ENCODE measurements around the gene TPST2. TPM values are rescaled to one million over a fixed set of nuclear protein-coding genes. Genes with fewer than 3 reads are reported as not detected.

TPST2 gene
- total and polyA plus RNA-seq, 10 of the 15 experiments (the other 5 are each of a cell fraction or from before 2014, with no cell fraction given): 6.3 to 33.7 (median 28.4) TPM

GRCh38 chr22:26589845-26590736 lies at the start of gene TPST2 (continued):
- no peak for TF ChIP-seq ZNF207 (IDR thresholded peaks at IDR 0.05; ENCODE audit: borderline replicate concordance)
- peak; percentile 32; the same call in 1 of the 2 replicates for TF ChIP-seq CREB1 (IDR thresholded peaks at IDR 0.05; ENCODE audit: low read depth)
- TF ChIP-seq TCF3 (IDR thresholded peaks at IDR 0.05; ENCODE audit: borderline replicate concordance, insufficient read depth, low read depth, low read length): peak; percentile 68; the same call in 1 of the 2 replicates

GRCh38 chr22:26636296-26636695 lies 46.4 kb upstream of the TPST2 start:
- no peak overlapping the region for H3K9ac ChIP-seq (ENCODE audit: control insufficient read depth, insufficient read depth, low read length)
- H3K27me3 ChIP-seq (replicated peaks in 1 of 2; ENCODE audit: control insufficient read depth in 2 of 2, insufficient read depth in 2 of 2, low read length in 1 of 2): no peaks in the 10 kb centered on the region
- DNase-seq (ENCODE audit: low read depth, low spot score) (no peak), ATAC-seq (no peak), FAIRE-seq (no peak)
- no peaks in the 10 kb centered on the region for H4K20me1 ChIP-seq (ENCODE audit: control insufficient read depth, insufficient read depth)
- H2AFZ ChIP-seq (ENCODE audit: control insufficient read depth, low read depth, low read length): no peak overlapping the region
- SMC1A ChIA-PET (ENCODE audit: uncharacterized antibody, unreplicated experiment): interaction anchor here (1.6 kb wide), 1 partner anchor 133 kb away, joined by 3 read pairs; no protein-coding TSS in a partner anchor
- no peaks in the 10 kb centered on the region for H3K4me1 ChIP-seq (ENCODE audit: control insufficient read depth, insufficient read depth, low read length)
- no peaks in the 10 kb centered on the region for H3K9me3 ChIP-seq (replicated peaks; ENCODE audit: control insufficient read depth, insufficient read depth, low read length)
- H3K4me3 ChIP-seq: no peak overlapping the region
- 0% methylated on average over 1 of the region's 1 CpG for WGBS (ENCODE audit: insufficient coverage, insufficient replicate concordance, low lambda C conversion rate, missing lambda C conversion rate)
- intact Hi-C loops (cut with micrococcal nuclease; ENCODE audit: unreplicated experiment) (no loop called here), in situ Hi-C loops (cut with MboI) (no loop called here)
- POLR2A ChIA-PET: interaction anchor here (0.6 kb wide), 1 partner anchor 107 kb away, joined by 3 read pairs; no protein-coding TSS in a partner anchor
- H3K36me3 ChIP-seq (ENCODE audit: control insufficient read depth in 2 of 2, insufficient read depth in 2 of 2, low read length in 1 of 2): no peaks in the 10 kb centered on the region
- CTCF ChIA-PET: interaction anchor here (1.2 kb wide), 1 partner anchor 12 kb away, joined by 3 read pairs; no protein-coding TSS in a partner anchor
- BruUV-seq (replicated peaks): no TSS peak
- no peaks in the 10 kb centered on the region for H3K79me2 ChIP-seq (ENCODE audit: control insufficient read depth, insufficient read depth, low read length)
- H3K4me2 ChIP-seq (ENCODE audit: control insufficient read depth, insufficient read depth): no peak overlapping the region
- H3K27ac ChIP-seq (ENCODE audit: control insufficient read depth, insufficient read depth): no peak overlapping the region
- TF ChIP-seq HDAC2 (IDR thresholded peaks at IDR 0.05) (no peak), PBX3 (IDR thresholded peaks at IDR 0.05; ENCODE audit: insufficient replicate concordance, low read depth, low read length) (no peak)
- RAD21 ChIA-PET (ENCODE audit: unreplicated experiment): no interaction called here
